Stimulated activated CD4-positive, alpha-beta T cell treated with anti-CD3 and anti-CD28 coated beads, Interleukin-2, amount 100 ng/mL, for 48 hours (primary cell): Measurements from ENCODE around the gene SMARCA4.
A peak's percentile ranks its signal among the peaks of the same experiment; 100 is the strongest.

Experiments
- DNase-seq, 2 donors: peaks; one replicate each; pipeline ENCODE4 v3.0.0-alpha.2; 2020

SMARCA4 gene

DNA sequence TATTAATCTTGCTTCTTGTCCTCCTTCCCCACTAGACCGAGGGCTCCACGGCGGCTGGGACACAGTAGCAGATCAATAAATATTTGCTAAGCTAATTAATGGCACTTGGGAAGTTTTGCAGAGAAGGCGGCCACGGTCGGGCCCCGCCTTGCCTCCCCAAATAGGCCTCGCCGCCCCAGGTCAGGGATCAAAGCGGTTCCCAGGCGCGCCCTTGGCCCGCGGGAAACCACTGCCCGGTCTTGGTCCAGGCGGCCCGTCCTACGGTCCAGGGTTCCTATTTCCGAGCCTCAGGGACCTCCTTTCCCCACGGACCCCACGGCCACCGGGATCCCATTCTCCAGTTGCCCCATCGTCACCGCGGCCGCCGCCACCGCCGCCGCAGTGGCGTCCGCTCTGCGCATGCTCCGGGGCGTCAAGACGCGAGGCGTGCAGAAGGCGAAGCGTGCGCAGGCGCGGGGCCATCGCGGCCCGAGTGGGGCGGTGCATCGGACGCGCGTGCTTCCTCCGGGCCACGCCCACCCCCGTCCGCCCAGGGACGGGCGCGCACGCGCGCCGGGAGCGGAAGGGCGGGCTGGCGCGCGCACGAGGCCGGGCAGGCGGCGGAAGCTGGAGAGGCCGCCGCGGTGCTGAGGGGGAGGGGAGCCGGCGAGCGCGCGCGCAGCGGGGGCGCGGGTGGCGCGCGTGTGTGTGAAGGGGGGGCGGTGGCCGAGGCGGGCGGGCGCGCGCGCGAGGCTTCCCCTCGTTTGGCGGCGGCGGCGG lies at the start of gene SMARCA4:
SMARCA4 (plus strand) TSS at position 717 of the 759 bp plus-strand sequence. CDS start 23,122 bp downstream, outside the sequence.
- peak; percentile 97 to 99 for DNase-seq

DNA sequence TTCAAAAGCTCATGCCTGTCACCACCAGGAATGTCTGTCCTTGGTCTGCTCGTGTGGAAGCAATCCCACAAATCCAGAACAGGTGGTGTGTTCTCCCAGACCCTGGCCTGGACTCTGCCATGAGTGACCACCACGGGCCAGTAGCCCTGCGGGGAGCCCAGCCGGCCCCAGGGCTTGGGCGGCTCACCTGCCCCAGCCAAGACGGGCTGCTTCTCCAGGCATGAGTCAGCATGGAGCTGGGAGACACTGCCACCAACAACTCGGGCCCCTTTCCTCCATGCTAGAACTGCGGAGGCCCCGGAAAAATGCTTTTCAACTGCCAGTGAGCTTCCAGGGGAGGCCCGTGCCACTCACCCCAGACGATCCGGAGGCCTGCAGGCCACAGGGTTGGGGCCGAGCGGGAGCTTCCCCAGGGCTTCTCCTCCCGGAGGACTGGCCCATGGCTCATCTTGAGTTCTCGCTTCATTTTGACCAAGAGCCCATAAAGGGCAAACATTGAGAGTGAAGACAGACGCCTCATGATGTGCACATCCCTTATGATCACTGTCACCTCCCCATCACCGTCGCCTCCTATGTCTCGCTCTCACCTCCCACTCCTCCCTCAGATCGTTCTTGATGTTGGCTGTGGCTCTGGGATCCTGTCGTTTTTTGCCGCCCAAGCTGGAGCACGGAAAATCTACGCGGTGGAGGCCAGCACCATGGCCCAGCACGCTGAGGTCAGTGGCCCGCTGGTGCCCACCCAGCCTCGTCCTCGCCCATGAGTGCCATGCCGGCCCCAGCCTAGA lies 49.1 kb upstream of the SMARCA4 start:
- no peak for DNase-seq

DNA sequence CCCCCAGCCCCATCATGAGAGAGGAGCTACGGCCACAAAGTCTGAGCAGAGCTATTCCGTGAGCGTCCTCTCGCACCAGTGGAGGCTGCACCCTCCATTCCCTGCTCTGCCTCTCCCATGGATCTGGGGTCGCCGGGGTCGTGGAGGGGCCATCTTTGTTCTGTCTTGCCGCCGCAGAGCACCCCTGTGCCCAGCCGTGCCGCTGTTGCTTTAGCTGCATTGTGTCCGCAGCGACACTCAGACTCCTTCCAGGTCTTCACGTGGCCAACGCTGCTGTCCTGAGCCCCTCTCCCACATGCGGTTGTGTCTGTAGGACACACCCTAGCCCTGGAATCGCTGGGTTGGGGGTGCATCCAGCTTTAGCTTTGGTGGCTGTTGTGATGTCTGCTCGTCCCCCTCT lies 48.2 kb upstream of the SMARCA4 start:
- no peak for DNase-seq

DNA sequence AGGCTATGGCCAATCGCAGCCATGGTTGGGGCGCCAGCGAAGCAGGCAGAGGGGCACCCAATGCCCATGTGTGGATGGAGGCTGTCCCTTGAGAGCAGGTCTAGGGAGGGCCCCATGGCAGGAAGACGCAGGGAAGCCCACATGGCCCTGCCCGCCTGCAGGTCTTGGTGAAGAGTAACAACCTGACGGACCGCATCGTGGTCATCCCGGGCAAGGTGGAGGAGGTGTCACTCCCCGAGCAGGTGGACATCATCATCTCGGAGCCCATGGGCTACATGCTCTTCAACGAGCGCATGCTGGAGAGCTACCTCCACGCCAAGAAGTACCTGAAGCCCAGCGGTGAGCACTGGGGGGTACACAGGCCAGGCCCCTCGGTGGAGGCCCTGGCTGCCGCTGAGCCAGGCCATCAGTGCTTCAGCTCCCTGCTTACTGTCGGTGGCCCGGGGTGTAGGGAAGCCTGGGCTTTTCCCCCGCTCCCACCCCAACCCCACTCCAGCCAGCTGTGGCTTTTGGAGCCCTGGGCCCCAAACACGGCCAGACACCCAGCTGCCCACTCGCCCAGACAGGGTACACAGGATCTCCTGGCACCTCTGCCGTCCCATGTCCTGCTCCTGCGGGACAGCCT lies 47.0 kb upstream of the SMARCA4 start:
- DNase-seq: no peak

DNA sequence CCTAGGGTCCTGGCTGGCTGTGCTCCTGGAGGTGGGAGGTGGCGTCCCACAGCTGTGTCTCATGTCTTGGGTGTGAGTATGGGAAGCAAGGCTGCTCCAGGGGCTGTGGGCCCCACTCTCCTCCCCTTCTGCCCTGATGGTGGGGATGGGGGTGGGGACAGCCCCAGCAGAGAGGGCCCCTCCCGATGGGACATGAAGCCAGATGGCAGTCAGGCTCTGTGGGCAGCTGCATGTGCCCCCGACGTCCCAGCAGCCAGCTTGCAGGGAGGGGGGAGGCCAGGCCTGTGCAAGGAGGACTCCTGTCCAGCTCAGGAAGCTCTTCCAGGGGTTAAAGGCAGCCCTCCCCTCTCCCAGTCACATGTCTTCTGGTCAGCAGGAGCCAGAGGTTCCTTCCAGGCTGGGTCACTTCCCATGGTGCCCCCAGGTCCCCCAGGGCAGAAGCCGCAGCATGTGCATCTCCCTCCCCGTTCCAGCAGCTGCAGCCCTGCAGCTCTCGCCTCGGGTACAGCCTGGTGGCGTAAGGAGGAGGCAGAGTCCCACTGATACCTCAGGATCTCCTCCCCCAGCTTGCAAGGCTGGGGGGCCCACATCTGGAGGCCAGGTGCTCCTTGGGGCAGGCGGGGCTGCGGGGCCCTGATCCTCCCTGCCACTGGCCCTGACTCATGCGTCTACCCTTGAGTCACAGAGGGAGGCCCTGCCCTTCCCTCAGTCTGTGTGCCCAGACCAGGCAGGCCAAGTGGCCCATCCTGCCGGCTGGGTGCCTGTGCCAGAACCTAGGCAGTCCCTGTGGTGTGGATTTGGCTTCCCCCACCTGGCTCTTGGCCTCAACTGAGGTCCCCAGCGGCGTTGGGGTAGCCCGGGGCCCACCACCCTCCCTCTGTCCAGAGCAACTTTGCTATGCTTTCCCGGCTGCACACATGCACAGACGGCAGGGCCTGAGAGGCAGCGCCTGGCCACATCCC lies 45.4 kb upstream of the SMARCA4 start:
- DNase-seq: no peak

DNA sequence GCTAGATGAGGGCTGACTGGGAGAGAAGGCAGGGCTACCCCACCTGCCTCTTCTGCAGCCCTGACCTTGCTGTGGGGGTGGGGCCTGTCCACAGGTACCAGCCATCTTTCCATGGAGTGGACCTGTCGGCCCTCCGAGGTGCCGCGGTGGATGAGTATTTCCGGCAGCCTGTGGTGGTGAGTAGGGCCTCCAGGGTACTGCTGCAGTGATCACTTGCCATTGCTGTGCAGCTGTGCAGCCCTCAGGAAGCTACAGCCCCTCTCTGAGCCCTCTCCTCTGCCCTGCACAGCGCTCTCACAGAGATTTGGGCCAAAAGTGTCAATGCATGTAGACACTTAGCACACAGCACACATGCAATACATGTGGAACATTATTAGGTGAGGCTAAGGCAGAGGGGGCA lies 44.2 kb upstream of the SMARCA4 start:
- no peak for DNase-seq

DNA sequence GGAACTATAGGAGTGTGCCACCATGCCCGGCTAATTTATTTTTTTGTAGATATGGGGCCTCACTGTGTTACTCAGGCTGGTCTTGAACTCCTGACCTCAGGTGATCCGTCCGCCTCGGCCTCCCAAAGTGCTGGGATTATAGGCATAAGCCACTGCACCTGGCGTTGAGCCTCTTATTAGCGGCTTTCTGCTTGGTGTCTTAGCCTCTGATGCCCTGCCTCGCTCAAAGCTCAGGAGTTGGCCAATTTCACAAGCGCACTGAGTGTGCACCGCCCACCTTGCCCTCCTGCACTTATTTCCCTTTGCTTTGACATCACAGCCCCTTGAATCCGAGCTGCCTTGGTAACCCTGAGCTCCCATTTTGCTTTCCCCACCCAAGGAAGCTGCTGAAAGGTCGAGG lies 42.5 kb upstream of the SMARCA4 start:
- no peak for DNase-seq

DNA sequence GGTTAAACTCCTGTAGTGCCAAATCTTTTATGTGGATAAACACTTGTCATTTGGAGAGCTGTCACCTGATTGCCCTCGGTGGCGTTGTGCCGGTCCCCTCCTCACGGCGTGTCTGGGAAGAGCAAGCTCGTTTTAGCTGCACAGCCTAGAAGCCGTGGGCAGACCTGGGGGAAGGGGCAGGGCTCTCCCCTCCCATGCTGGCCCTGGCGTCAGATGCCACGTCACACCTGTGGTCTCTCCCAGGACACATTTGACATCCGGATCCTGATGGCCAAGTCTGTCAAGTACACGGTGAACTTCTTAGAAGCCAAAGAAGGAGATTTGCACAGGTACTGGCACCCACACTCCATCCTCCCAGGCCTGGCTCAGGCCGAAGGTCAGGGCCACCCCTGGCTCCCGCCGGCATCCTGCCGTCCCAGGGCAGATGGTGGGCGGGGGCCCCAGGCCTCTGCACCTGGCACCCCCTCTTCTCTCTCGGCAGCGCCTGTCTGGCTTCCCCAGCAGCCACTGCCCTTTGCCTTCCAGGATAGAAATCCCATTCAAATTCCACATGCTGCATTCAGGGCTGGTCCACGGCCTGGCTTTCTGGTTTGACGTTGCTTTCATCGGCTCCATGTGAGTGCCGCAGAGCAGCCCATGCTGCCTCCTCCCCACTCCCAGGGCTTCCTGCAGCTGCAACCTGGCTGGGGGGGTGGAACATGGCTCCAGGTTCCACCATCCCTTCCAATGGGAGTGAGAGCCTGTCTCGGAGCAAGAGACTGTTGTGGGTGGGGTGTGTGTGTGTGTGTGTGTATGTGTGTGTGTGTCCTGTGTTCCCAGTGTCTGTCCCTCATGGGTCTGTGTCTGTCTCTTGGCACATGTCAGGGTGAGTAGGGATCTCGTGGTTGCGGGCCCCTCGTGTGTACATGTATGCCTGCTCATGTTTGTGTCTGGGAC lies 41.2 kb upstream of the SMARCA4 start:
- DNase-seq: no peak

DNA sequence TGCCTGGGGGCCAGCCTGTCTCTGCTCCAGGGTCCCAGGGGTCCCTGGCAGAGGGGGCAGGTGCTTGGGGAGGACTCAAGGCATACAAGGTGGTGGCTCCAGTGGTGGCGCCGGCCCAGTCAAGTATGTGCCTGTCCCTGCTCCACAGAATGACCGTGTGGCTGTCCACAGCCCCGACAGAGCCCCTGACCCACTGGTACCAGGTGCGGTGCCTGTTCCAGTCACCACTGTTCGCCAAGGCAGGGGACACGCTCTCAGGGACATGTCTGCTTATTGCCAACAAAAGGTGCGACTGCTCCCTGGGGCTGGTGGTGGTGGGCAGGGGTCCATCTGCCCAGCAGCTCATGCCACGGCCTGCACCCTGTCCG lies 40.6 kb upstream of the SMARCA4 start:
- DNase-seq: no peak

DNA sequence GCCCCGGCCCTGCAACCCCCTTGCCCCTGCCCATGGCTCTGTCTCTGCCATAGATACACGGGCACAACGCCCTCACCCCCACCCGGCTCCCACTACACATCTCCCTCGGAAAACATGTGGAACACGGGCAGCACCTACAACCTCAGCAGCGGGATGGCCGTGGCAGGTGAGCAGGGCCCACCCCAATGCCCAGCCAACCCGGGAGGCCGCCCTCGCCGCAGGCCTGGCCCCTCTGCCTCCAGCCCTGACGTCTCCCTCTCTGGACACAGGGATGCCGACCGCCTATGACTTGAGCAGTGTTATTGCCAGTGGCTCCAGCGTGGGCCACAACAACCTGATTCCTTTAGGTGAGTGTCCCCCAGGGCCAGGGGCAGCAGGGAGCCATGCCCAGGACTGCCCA lies 40.0 kb upstream of the SMARCA4 start:
- DNase-seq: no peak

DNA sequence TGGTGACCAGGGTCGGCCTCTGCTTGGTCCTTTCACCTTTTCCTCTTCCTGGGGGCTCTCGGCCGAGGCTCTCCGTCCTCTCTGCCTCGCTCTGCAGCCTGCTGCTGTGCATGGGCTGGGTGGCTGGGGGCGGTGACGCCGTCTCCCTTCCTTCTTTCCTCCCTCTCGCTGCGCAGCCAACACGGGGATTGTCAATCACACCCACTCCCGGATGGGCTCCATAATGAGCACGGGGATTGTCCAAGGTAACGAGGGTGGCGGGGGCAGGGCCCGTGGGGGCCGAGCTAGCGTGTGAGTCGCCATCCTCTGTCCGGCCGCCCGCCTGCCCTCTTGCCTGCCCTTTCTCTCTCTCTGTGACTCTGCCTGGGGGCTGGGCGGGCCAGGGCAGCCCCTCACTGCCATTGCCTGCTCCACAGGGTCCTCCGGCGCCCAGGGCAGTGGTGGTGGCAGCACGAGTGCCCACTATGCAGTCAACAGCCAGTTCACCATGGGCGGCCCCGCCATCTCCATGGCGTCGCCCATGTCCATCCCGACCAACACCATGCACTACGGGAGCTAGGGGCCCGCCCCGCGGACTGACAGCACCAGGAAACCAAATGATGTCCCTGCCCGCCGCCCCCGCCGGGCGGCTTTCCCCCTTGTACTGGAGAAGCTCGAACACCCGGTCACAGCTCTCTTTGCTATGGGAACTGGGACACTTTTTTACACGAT lies 39.5 kb upstream of the SMARCA4 start:
- no peak for DNase-seq

DNA sequence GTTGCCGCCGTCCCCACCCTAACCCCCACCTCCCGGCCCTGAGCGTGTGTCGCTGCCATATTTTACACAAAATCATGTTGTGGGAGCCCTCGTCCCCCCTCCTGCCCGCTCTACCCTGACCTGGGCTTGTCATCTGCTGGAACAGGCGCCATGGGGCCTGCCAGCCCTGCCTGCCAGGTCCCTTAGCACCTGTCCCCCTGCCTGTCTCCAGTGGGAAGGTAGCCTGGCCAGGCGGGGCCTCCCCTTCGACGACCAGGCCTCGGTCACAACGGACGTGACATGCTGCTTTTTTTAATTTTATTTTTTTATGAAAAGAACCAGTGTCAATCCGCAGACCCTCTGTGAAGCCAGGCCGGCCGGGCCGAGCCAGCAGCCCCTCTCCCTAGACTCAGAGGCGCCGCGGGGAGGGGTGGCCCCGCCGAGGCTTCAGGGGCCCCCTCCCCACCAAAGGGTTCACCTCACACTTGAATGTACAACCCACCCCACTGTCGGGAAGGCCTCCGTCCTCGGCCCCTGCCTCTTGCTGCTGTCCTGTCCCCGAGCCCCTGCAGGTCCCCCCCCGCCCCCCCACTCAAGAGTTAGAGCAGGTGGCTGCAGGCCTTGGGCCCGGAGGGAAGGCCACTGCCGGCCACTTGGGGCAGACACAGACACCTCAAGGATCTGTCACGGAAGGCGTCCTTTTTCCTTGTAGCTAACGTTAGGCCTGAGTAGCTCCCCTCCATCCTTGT lies 38.8 kb upstream of the SMARCA4 start:
- no peak for DNase-seq

DNA sequence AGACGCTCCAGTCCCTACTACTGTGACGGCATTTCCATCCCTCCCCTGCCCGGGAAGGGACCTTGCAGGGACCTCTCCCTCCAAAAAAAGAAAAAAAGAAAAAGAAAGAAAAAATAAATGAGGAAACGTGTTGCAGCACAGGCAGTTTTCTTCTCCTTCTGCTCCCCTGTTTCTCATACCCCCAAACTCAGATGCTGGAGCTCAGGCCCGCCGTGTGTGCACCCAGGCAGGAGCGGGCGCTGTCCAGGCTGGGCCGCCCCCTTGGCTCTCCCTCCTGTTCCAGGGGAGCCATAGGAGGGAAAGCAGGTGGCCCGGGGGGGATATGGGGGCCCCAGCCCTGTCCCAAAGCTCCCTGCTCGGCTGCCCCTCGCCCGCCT lies 38.2 kb upstream of the SMARCA4 start:
- no peak for DNase-seq

DNA sequence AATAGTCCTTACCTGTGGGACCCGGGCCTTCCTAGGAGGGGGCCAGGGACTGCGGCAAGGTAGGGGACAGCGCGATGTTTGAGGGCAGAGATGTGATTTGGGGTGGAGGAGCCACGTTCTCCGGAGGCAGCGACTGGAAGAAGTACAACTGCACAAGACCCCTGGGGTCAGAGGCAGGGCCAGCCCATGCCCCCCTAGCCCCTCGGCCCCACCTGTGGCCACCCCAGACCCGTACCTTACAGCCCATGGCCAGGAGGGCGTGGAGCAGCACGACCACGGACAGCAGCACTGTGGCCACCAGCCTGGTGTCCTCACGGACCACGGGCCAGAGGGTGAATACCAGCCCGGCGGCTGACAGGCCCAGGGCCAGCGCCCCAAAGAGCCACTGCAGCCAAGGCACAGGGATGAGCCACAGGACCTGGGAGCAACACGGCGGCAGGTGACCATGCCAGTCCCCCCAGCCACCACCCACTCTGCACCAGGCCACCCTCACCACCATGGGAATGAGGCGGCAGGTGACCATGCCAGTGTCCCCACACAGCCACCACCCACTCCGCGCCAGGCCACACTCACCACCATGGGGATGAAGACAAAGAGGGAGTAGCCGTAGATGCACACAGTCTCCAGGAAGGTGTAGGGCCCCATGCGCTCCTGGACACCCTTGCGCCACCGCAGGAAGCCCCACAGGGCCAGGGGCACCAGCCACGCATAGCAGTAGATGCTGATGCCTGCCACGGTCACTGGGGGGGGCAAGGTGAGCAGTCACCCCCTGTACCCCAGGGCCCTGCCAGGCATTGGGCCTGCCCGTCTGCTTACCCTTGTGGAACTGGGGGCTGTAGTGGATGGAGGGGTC lies 37.3 kb upstream of the SMARCA4 start:
- DNase-seq: no peak

DNA sequence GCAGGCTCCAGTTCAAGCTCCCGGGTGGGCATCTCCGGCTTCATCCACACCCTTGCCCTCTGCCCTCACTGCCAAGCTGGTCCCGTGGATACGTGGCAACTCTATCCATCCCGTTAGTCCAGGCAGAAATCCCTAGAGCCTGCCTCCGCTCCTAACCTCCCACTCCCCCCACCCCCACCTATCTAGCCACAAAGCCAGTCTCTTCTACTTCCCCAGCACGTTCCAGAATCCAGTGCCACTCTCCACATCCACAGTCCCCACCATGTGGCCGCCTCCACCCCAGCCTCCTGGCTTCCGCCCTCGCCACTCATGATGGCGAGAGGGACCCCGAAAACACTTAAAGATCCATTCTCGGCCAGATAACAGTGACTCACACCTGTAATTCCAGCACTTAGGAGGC lies 36.2 kb upstream of the SMARCA4 start:
- no peak for DNase-seq

DNA sequence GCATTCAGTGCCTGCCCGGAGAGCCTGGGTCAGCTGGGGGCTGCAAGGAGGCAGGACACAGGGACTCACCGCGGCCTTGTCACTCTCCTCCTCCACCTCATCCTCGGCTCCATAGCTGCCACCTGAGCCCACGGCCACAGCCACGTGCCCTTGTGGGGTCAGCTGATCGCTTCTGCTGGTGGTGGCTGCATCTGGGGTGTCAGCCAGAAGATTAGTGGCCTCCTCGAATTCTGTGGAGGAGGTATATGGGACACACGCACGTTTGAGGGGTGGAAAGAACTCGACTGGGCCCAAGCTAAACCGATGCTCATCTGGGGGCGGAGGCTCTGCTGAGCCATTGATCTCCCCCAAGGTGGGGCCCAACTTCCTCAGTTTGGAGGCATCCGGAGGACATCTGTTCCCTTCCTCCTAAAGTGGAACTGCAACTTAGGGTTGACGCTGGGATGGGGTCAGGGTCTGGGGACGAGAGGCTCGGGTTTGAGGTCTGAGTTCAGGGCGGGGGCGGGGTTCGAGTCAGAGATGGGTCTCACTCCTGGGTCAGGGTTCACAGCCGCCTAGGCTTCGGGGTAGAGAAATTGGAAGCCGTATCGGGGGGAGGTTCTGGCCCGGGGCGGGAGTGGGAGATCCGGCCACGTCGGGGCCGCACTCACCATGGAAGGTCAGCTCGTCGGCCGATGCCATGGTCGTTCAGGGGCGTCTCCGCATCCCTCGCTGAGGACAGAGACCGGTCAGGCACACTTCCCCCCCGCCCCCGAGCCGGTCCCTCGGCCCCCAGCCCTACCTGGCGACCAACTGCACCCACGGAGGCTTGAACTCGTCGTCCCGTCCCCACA lies 32.9 kb upstream of the SMARCA4 start:
- no peak for DNase-seq

DNA sequence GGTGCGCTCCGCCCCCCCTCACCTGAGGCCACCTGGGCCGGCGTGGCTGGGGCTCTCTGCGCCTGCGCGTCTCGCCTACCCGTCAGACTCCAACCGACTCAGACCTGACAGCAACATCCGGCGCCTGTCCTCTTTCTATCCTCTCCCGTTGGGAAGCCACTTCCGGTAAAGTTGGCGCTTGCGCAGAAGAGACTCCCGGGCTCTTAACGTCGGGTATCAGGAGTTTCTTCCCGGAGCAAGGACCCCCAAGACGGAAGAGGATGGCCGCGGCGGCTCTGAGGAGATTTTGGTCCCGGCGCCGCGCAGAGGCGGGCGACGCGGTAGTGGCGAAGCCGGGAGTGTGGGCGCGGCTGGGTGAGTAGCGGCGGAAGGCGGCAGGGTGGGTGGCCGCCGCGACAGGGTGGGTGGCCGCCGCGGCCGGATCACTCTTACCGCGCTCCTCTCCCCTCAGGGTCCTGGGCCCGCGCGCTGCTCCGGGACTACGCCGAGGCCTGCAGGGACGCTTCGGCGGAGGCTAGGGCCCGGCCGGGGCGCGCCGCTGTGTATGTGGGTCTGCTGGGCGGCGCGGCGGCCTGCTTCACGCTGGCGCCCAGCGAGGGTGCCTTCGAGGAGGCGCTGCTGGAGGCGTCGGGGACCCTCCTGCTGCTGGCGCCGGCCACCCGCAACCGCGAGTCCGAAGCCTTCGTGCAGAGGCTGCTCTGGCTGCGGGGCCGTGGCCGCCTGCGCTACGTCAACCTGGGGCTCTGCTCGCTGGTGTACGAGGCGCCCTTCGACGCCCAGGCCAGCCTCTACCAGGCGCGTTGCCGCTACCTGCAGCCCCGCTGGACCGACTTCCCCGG lies 32.0 kb upstream of the SMARCA4 start, which contains the start of the genes TIMM29 and YIPF2:
TIMM29 (plus strand) TSS at position 249 of the 839 bp plus-strand sequence; CDS start at position 261, 12 bp downstream.
YIPF2 (minus strand) TSS at position 77 of the 839 bp plus-strand sequence. CDS start 229 bp downstream, outside the sequence.
- DNase-seq: peak; percentile 93 to 95
